ENCODE results near the gene C2orf72. TPM values are rescaled to one million over a fixed set of nuclear protein-coding genes. Genes with fewer than 3 reads are reported as not detected.
A peak's percentile ranks its signal among the peaks of the same experiment; 100 is the strongest.

Gene C2orf72
- total and polyA plus RNA-seq, 2 of the 13 experiments (the other 11 are each of a cell fraction or from before 2014, with no cell fraction given), result 147 to 203 TPM

GRCh38 chr2:231037202-231037730 lies at the start of gene C2orf72 (continued):
- TF ChIP-seq, protein P1, sequence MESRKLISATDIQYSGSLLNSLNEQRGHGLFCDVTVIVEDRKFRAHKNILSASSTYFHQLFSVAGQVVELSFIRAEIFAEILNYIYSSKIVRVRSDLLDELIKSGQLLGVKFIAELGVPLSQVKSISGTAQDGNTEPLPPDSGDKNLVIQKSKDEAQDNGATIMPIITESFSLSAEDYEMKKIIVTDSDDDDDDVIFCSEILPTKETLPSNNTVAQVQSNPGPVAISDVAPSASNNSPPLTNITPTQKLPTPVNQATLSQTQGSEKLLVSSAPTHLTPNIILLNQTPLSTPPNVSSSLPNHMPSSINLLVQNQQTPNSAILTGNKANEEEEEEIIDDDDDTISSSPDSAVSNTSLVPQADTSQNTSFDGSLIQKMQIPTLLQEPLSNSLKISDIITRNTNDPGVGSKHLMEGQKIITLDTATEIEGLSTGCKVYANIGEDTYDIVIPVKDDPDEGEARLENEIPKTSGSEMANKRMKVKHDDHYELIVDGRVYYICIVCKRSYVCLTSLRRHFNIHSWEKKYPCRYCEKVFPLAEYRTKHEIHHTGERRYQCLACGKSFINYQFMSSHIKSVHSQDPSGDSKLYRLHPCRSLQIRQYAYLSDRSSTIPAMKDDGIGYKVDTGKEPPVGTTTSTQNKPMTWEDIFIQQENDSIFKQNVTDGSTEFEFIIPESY (CRISPR knock-in tag; IDR thresholded peaks at IDR 0.05), result no peak
- TF ChIP-seq KAT8 (CRISPR knock-in tag; IDR thresholded peaks at IDR 0.05), result no peak
- no peak for TF ChIP-seq FOXJ3 (CRISPR knock-in tag; IDR thresholded peaks at IDR 0.05; ENCODE audit: borderline replicate concordance)
- no peak for TF ChIP-seq ZBTB7A (CRISPR knock-in tag; IDR thresholded peaks at IDR 0.05)
- TF ChIP-seq ZNF496 (CRISPR knock-in tag; IDR thresholded peaks at IDR 0.05; ENCODE audit: insufficient replicate concordance), result no peak
- no peak for TF ChIP-seq ZNF879 (CRISPR knock-in tag; IDR thresholded peaks at IDR 0.05)
- TF ChIP-seq JUNB (CRISPR knock-in tag; IDR thresholded peaks at IDR 0.05; ENCODE audit: borderline replicate concordance), result no peak
- TF ChIP-seq RXRA (CRISPR knock-in tag; IDR thresholded peaks at IDR 0.05), result no peak
- TF ChIP-seq ZNF776 (CRISPR knock-in tag; IDR thresholded peaks at IDR 0.05), result no peak; the same call in 1 of the 2 replicates
- TF ChIP-seq ELF3 (CRISPR knock-in tag; IDR thresholded peaks at IDR 0.05), result peak; percentile 36; the same call in 1 of the 2 replicates
- TF ChIP-seq ZNF138 (CRISPR knock-in tag; IDR thresholded peaks at IDR 0.05; ENCODE audit: low read depth), result no peak
- peak; percentile 87 for TF ChIP-seq ZNF263 (CRISPR knock-in tag; IDR thresholded peaks at IDR 0.05)
- TF ChIP-seq BRD4 (CRISPR knock-in tag; IDR thresholded peaks at IDR 0.05), result 0 out of 2 replicates have a peak, but pooled peaks have one; percentile 28
- TF ChIP-seq ZNF710 (CRISPR knock-in tag; IDR thresholded peaks at IDR 0.05; ENCODE audit: borderline replicate concordance), result no peak
- TF ChIP-seq KMT2B (CRISPR knock-in tag; IDR thresholded peaks at IDR 0.05), result no peak
- TF ChIP-seq ZNF772 (CRISPR knock-in tag; IDR thresholded peaks at IDR 0.05), result peak; percentile 69; the same call in 1 of the 2 replicates
- peak; percentile 66; the same call in 1 of the 2 replicates for TF ChIP-seq JDP2 (CRISPR knock-in tag; IDR thresholded peaks at IDR 0.05; ENCODE audit: borderline replicate concordance)
- TF ChIP-seq GATAD2A (CRISPR knock-in tag; IDR thresholded peaks at IDR 0.05), result no peak
- no peak for TF ChIP-seq BCL3 (CRISPR knock-in tag; IDR thresholded peaks at IDR 0.05)
- TF ChIP-seq POLR2AphosphoS2 (IDR thresholded peaks at IDR 0.05; ENCODE audit: low read depth, low read length), result no peak
- 0 out of 2 replicates have a peak, but pooled peaks have one; percentile 37 for TF ChIP-seq MEIS2 (CRISPR knock-in tag; IDR thresholded peaks at IDR 0.05)
- TF ChIP-seq ZNF382 (CRISPR knock-in tag; IDR thresholded peaks at IDR 0.05; ENCODE audit: borderline replicate concordance), result no peak
- no peak for TF ChIP-seq TRAFD1 (CRISPR knock-in tag; IDR thresholded peaks at IDR 0.05; ENCODE audit: borderline replicate concordance)
- no peak for TF ChIP-seq SRSF9 (IDR thresholded peaks at IDR 0.05; ENCODE audit: borderline replicate concordance, insufficient read depth, low read depth, low read length, poor library complexity, severe bottlenecking)
- no peak; the same call in 1 of the 2 replicates for TF ChIP-seq ARNT2 (CRISPR knock-in tag; IDR thresholded peaks at IDR 0.05; ENCODE audit: low read depth)

Measured in HepG2 (cell line).